ENCODE measurements around the gene FOXN3.
"Not testable (repeated sequence)": the region's sequence is repeated elsewhere in the genome, so short reads cannot be mapped to it uniquely, and the experiment has no call there.

Gene FOXN3

GRCh38 chr14:89296281-89296745, 120.7 kb downstream of the FOXN3 start:
- no peak for DNase-seq

DNA sequence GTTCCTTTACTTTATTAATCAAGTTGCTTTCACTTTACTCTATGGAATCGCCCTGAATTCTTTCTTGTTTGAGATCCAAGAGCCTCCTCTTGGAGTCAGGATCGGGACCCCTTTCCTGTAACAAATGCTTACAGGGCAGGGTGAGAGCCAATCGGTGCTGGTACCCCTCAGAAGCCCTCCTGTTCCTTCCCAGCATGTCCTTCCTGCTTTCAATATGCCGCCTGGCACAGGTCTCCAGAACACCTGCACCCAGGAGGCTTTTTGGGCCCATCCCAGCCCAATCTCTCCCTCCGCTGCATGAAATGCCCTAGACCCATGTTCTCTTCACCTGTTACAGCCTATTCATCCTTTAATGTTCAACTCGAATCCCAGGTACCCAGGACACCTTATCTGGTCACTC, 122.2 kb downstream of the FOXN3 start:
- DNase-seq: no peak

DNA sequence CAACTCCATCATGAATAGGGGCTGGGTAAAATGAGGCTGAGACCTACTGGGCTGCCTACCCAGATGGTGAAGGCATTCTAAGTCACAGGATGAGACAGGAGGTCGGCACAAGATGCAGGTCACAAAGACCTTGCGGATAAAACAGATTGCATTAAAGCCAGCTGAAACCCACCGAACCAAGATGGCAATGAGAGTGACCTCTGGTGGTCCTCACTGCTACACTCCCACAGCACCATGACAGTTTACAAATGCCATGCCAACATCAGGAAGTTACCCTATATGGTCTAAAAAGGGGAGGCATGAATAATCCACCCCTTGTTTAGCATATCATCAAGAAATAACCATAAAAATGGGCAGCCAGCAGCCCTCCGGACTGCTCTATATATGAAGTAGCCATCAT, 122.6 kb downstream of the FOXN3 start:
- not testable (repeated sequence) for DNase-seq

DNA sequence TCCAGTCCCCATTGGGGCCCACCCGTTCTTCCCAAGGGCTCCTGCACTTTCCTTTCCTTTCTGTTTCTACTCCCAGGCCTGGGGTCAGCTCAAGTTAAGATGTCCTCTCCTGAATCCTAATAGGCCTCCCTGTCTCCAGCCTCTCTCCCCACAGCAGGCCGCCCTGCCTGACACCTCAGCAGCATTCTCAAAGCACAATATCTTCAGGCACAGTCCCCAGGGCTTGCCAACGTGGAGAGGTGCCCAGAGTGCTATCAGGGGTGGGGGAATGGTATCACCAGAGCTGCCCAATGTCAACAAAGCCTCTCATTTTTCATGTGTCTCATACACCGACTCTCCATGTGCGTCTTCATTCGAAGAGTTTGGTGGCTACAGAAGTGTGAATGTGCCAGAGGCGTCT, 123.0 kb downstream of the FOXN3 start:
- DNase-seq: no peak

- no peak for DNase-seq
Measured at GRCh38 chr14:89293314-89293916, 123.6 kb downstream of the FOXN3 start.

- DNase-seq: no peak
Measured at GRCh38 chr14:89292579-89293313, 124.3 kb downstream of the FOXN3 start.

- no peak for DNase-seq
Measured at GRCh38 chr14:89291351-89291940, 125.6 kb downstream of the FOXN3 start.

DNA sequence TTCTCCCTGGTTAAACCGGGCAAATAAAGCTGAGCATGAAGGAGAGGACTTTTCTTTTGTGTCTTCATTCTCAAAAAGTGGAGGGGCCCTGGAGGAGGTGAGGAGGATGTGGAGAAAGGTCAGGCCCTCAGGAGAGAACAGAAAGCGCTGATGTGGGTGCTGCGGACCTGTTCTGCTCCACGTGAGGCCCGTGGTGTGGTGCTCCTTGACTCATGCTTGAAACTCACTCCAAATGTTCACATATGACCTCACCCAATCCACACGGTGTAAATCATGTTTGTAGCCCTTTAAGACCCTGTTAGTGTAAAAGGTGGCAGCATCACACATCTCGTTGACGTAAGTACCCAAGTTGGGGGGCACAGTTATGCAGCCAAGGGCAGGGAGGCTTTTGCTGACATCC, 126.2 kb downstream of the FOXN3 start:
- DNase-seq: no peak

DNA sequence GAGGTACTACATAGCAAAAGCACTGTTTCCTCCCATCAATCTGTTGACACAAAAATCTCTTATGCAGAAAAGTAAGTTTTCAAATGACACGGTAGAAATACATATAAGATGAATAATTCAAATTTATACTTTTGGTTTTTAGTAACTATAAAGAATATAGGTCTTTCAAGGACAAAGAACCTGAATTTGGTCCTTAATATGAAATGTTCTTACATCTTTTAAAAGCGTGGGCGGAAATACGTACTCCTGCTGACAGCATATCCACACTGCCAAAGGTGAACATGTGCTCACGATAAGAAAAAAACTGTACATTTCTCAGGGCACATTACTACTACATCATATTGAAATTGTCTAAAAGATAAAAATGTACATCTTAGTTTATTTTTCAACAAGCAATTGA, 127.6 kb downstream of the FOXN3 start:
- DNase-seq: no peak

GRCh38 chr14:89288114-89288513, 128.9 kb downstream of the FOXN3 start:
- DNase-seq: no peak

DNA sequence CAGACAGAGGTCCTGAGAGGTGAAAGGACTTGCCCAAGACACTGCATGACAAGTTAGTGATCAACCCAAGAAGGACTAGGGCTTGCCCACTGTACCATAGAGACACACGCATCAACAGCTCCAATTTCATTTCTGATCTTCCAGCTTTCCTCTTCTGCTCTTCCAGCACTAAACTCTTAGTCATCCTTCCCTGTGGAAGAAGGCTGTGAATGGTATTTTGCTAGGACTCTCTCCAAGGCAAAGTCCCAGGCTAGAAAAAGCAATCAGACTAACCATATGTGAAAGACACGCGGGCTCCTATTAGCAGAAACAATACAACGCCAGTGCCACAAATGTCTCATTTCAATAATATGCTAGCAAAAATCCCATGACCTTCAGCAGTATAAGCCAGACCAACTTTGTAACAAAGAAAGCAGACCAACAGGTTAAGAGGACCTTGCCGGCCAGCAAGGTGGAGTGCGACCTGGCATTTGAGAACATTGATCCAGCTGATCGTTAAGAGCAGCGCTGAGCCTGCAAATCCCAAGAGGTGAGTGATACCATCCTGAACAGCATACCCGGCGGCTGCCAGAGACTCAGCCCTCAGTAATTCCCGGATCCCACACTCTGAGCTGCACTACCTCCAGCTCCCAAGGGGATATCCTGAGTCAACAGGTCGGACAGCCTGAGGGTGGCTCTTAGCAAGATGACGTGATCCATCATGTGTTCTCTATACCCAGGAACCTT, 132.5 kb downstream of the FOXN3 start:
- DNase-seq: no peak

GRCh38 chr14:89283327-89284060, 133.5 kb downstream of the FOXN3 start:
- DNase-seq: peak; percentile 24

GRCh38 chr14:89282191-89282590, 134.8 kb downstream of the FOXN3 start:
- DNase-seq: no peak

- DNase-seq: no peak
Measured at GRCh38 chr14:89280600-89280999, 136.4 kb downstream of the FOXN3 start.

- DNase-seq: no peak
Measured at GRCh38 chr14:89279649-89280232, 137.3 kb downstream of the FOXN3 start.

GRCh38 chr14:89277203-89277602, 139.8 kb downstream of the FOXN3 start:
- peak; percentile 14 for DNase-seq

DNA sequence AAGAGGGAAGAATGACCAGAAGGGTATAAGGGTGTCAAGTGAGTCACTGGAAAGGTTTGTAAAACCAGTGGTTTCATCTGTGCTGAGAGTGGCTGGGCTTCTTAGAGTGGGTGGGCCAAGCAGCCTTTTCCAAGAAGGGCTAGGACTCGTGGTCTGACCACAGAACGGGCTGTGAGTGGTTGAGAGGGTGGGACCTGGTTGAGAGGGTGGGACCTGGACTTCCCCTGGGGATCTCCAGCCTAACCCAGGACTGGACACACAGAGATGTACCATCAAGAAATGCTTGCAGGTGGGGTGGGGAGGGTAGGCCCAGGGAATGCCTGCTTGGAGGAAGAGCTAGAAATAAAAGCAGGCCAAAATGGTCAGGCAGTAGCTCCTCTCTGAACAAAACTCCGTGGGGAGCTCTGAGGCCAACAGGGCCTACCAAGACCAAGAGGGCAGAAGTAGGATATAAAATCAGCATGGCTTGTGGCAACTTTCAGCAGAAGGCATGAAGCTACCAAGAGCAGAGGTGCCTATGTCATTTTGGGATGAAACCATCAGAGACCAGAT, 140.5 kb downstream of the FOXN3 start:
- DNase-seq: no peak

DNA sequence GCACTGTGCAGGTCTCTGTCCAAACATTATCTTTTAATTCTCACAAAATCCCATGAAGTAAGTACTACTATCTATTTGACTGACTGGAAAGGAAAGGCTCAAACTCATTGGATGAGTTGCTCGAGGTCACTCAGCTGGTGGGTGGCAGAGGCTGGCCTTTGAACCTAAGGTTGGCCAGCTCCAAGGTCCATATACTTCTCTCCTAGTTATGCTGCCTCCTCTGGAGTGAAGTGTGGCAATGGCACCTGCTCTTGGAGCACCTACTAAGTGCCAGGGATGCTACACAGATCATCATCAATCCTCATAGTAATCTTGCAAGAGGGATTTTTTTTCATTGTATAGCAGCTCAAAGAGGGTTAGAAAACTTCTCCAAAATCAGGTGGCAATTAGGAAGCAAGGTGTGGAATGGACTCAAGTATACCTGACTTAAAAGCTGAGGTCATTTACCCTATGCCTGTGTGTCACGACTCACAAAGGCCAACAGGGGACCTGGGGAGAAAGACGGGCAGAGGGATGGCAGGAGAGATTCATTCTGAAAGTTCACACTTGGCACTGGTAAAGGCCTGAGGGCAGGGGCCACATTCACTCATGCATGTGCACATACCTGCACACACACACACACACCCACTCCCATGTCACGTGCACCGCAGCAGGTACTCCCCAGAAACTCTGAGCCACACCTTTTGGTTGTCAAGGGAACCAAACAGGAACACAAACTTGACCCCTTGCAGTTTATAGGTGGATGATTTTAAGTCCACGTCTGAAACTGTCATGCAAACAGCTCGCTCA, 146.4 kb downstream of the FOXN3 start:
- peak; percentile 74 for DNase-seq

DNA sequence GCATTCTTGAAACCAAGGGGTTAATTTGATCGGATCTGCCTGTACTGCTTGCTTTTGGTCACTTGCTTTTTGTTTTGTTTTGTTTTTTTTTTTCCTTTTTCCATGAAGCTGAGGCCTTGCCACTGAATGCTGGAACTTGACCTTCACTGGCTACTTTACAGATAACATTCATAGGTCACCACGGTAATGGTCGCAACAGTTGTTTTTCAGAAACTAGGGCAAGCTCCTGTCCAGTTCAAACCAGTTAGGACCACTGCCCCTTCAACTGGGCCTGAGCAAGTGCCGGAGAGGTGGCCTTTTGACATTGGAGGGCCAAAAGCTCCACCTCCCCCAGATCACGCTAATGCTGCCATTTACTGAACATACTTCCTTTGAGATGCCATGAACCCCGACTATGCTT, 147.6 kb downstream of the FOXN3 start:
- no peak for DNase-seq

- DNase-seq: no peak
Measured at GRCh38 chr14:89268514-89268913, 148.5 kb downstream of the FOXN3 start.

- DNase-seq: no peak
Measured at GRCh38 chr14:89267656-89268055, 149.4 kb downstream of the FOXN3 start.
